Measurements from ENCODE around the gene IFITM5. TPM values are rescaled to one million over a fixed set of nuclear protein-coding genes. Genes with fewer than 3 reads are reported as not detected.
A peak's percentile ranks its signal among the peaks of the same experiment; 100 is the strongest.
"Not testable (repeated sequence)": the region's sequence is repeated elsewhere in the genome, so short reads cannot be mapped to it uniquely, and the experiment has no call there.

IFITM5 gene
- total RNA-seq, 1 experiment from 2014 or later: not detected

DNA sequence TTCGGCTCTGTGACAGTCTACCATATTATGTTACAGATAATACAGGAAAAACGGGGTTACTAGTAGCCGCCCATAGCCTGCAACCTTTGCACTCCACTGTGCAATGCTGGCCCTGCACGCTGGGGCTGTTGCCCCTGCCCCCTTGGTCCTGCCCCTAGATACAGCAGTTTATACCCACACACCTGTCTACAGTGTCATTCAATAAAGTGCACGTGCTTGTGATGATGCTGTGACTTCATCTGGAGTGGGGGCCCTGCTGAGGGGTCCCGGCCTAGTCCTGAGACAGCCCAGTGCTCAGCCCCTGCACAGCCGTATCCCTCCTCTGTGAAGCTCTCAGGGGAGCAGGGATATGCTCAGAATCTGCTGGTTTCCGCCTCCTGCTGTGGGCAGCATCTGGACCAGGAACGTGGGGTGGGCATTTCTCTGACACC, 15.7 kb upstream of the IFITM5 start:
- no peak for DNase-seq (ENCODE audit: low read depth)
- in situ Hi-C loops (cut with HindIII; ENCODE audit: low pct_unique_long_range_greater_than_20kb, low sequenced_read_pairs): no loop called here

DNA sequence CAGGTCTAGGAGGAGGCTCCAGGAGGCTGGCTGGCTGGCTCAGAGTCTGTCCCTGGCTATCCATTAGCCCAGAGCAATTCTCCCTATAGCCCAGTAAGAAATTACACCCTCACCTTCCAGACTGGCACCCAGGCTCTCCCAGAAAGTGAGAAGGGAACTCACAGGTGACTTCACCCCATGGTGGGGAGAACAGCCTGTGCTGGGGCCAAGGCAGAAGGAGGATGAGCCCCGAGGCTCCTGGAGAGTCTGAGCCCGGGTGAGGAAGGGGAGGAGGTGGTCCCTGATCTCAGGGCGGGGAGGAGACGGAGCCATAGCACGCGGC, 15.2 kb upstream of the IFITM5 start:
- in situ Hi-C loops (cut with HindIII; ENCODE audit: low pct_unique_long_range_greater_than_20kb, low sequenced_read_pairs); DNase-seq (ENCODE audit: low read depth): not testable (repeated sequence)

- DNase-seq (ENCODE audit: low read depth): peak; percentile 42
- in situ Hi-C loops (cut with HindIII; ENCODE audit: low pct_unique_long_range_greater_than_20kb, low sequenced_read_pairs): no loop called here
Observed at GRCh38 chr11:313787-314553, 14.6 kb upstream of the IFITM5 start, which contains the start of gene IFITM1. IFITM1 (plus strand) TSS chr11:314040; CDS start chr11:314171, 131 bp downstream.

DNA sequence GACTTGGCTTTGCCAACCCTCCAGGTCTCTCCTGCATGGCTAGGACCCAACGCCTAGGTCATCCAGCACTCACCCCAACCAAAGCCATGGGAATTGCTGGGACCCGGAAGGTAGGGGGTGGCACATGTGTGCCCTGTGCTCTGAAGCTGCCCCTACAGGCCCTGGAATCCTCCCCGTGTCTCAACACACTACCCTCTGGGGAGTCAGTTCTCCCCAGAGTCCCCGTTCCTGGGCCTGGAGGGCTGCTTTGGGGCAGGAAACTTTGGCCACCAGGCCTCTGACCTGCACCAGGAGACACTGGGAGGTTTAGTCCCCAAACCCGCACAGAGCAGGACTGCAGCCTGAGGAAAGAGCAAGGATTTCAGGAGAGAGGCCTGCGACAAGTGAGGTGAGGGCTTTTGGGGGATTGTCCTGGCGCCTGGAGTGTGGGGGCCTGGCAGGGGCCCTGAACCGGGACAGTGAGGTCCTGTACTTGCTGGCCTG, 14.0 kb upstream of the IFITM5 start:
- in situ Hi-C loops (cut with HindIII; ENCODE audit: low pct_unique_long_range_greater_than_20kb, low sequenced_read_pairs): no loop called here

GRCh38 chr11:312092-312816, 12.9 kb upstream of the IFITM5 start:
- in situ Hi-C loops (cut with HindIII; ENCODE audit: low pct_unique_long_range_greater_than_20kb, low sequenced_read_pairs): no loop called here
- no peak for DNase-seq (ENCODE audit: low read depth)

More for the DNA sequence above, 14.0 kb upstream of the IFITM5 start:
- no peak for DNase-seq (ENCODE audit: low read depth)

GRCh38 chr11:311013-311748, 11.9 kb upstream of the IFITM5 start:
- in situ Hi-C loops (cut with HindIII; ENCODE audit: low pct_unique_long_range_greater_than_20kb, low sequenced_read_pairs); DNase-seq (ENCODE audit: low read depth): not testable (repeated sequence)

- DNase-seq (ENCODE audit: low read depth); in situ Hi-C loops (cut with HindIII; ENCODE audit: low pct_unique_long_range_greater_than_20kb, low sequenced_read_pairs): not testable (repeated sequence)
Observed at GRCh38 chr11:309979-310572, 10.8 kb upstream of the IFITM5 start.

- DNase-seq (ENCODE audit: low read depth); in situ Hi-C loops (cut with HindIII; ENCODE audit: low pct_unique_long_range_greater_than_20kb, low sequenced_read_pairs): not testable (repeated sequence)
Observed at GRCh38 chr11:308740-309665, 9.7 kb upstream of the IFITM5 start.

- DNase-seq (ENCODE audit: low read depth): peak; percentile 44
- in situ Hi-C loops (cut with HindIII; ENCODE audit: low pct_unique_long_range_greater_than_20kb, low sequenced_read_pairs): not testable (repeated sequence)
Observed at GRCh38 chr11:307766-308708, 8.7 kb upstream of the IFITM5 start, which contains the start of gene IFITM2. IFITM2 (plus strand) TSS chr11:307816; CDS start chr11:308193, 377 bp downstream.

- no peak for DNase-seq (ENCODE audit: low read depth)
- in situ Hi-C loops (cut with HindIII; ENCODE audit: low pct_unique_long_range_greater_than_20kb, low sequenced_read_pairs): no loop called here
Observed at GRCh38 chr11:306645-307371, 7.5 kb upstream of the IFITM5 start.

- in situ Hi-C loops (cut with HindIII; ENCODE audit: low pct_unique_long_range_greater_than_20kb, low sequenced_read_pairs): no loop called here
- DNase-seq (ENCODE audit: low read depth): no peak
Observed at GRCh38 chr11:305844-306211, 6.5 kb upstream of the IFITM5 start.

DNA sequence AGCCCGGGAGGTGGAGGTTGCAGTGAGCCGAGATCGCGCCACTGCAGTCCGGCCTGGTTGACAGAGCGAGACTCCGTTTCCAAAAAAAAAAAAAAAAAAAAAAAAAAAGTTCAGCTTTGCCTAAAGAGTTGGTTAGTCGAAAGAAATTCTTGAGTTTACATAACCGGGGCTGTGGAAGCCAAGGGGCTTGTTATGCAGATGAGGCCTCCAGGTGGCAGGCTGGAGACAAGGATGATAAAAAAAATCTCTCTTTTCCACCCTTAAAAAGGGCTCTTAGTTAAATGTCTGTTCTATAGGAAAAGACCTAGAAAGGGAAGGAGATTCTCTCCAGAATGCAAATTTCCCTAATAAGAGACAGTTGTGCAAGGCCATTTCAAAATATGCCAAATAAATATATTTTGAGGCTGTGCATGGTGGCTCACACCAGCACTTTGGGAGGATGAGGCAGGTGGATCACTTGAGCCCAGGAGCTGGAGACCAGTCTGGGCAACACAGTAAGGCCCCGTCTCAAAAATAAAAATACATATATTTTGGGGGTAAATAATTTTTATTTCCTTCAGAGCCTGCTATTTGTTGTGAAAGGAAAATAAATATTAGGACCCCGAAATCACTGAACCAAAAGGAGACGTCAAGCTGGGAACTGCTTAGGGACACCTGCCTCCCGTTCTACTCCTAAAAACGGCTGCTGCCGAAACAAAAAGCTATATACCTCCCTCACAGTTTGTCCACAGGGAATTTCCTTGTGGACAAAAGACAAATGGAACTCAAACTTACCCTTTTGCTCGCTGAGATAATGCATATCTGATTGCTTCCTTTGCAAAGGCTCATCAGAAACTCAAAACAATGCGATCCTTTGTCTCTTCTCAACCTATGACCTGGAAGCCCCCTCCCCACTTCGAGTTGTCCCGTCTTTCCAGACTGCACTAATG, 5.9 kb upstream of the IFITM5 start:
- peak; percentile 31 for DNase-seq (ENCODE audit: low read depth)

GRCh38 chr11:304061-304506, 4.8 kb upstream of the IFITM5 start:
- in situ Hi-C loops (cut with HindIII; ENCODE audit: low pct_unique_long_range_greater_than_20kb, low sequenced_read_pairs): no loop called here
- DNase-seq (ENCODE audit: low read depth): no peak

More for the DNA sequence above, 5.9 kb upstream of the IFITM5 start:
- in situ Hi-C loops (cut with HindIII; ENCODE audit: low pct_unique_long_range_greater_than_20kb, low sequenced_read_pairs): no loop called here

GRCh38 chr11:303363-303762, 4.0 kb upstream of the IFITM5 start:
- DNase-seq (ENCODE audit: low read depth): no peak
- in situ Hi-C loops (cut with HindIII; ENCODE audit: low pct_unique_long_range_greater_than_20kb, low sequenced_read_pairs): no loop called here

Data from Caki2 (cell line).